Rectal smooth muscle tissue (tissue), 1 donor: ENCODE data around the gene SPACA4.

Experiments used
- H3K27ac ChIP-seq: one replicate; pipeline ENCODE4 v1.7.0; 2013; ENCODE audit warnings: low read depth, low read length, inconsistent platforms
- H3K27me3 ChIP-seq: one replicate; pipeline ENCODE4 v1.7.0; 2013; ENCODE audit warnings: low read length; ENCODE audit not compliant: control insufficient read depth, insufficient read depth
- H3K36me3 ChIP-seq: one replicate; pipeline ENCODE4 v1.7.0; 2013; ENCODE audit warnings: low read length; ENCODE audit not compliant: control insufficient read depth, insufficient read depth
- H3K4me1 ChIP-seq: one replicate; pipeline ENCODE4 v1.7.0; 2013; ENCODE audit warnings: low read length; ENCODE audit not compliant: control insufficient read depth, insufficient read depth
- H3K4me3 ChIP-seq: one replicate; pipeline ENCODE4 v1.7.0; 2013; ENCODE audit warnings: low read length
- H3K9ac ChIP-seq: one replicate; pipeline ENCODE4 v1.7.0; 2013; ENCODE audit warnings: low read length

SPACA4 gene

GRCh38 chr19:48644355-48644754 lies 37.8 kb downstream of the SPACA4 start:
- Histone ChIP-seq H3K4me3 (peak overlapping the region; percentile 76), H3K27ac (no peak overlapping the region), H3K27me3 (no peaks in the 10 kb centered on the region), H3K9ac (no peak overlapping the region), H3K36me3 (no peaks in the 10 kb centered on the region), H3K4me1 (peaks cover 10% of the 10 kb centered on the region)

- Histone ChIP-seq H3K27ac (peak overlapping the region; percentile 86), H3K27me3 (no peaks in the 10 kb centered on the region), H3K36me3 (no peaks in the 10 kb centered on the region), H3K4me1 (peaks cover 10% of the 10 kb centered on the region), H3K9ac (no peak overlapping the region), H3K4me3 (peak overlapping the region; percentile 76)
Measured at GRCh38 chr19:48644839-48645619, 38.5 kb downstream of the SPACA4 start.

- no peak overlapping the region for H3K9ac ChIP-seq
- H3K27me3 ChIP-seq: no peaks in the 10 kb centered on the region
- H3K27ac ChIP-seq: peak overlapping the region; percentile 86
- H3K4me1 ChIP-seq: peaks cover 10% of the 10 kb centered on the region
- H3K36me3 ChIP-seq: no peaks in the 10 kb centered on the region
- peak overlapping the region; percentile 76 for H3K4me3 ChIP-seq
Measured at GRCh38 chr19:48645620-48646000, 39.1 kb downstream of the SPACA4 start.

GRCh38 chr19:48646001-48646721 lies 39.6 kb downstream of the SPACA4 start, which contains the start of gene CA11:
CA11 (minus strand) TSS chr19:48646187; CDS start chr19:48645632, 555 bp downstream.
- Histone ChIP-seq H3K9ac (no peak within 1 kb of the TSS), H3K27ac (peak within 1 kb of the TSS; percentile 86)

GRCh38 chr19:48646722-48647216 lies 40.2 kb downstream of the SPACA4 start:
- Histone ChIP-seq H3K27me3 (no peaks in the 10 kb centered on the region), H3K9ac (no peak overlapping the region), H3K36me3 (no peaks in the 10 kb centered on the region), H3K27ac (peak overlapping the region; percentile 86), H3K4me1 (peaks cover 10% of the 10 kb centered on the region), H3K4me3 (peak overlapping the region; percentile 45)

More at GRCh38 chr19:48646001-48646721, 39.6 kb downstream of the SPACA4 start, which contains the start of gene CA11:
- Histone ChIP-seq H3K4me1 (peaks cover 10% of the 10 kb centered on the region), H3K27me3 (no peaks in the 10 kb centered on the region), H3K36me3 (no peaks in the 10 kb centered on the region), H3K4me3 (peak within 1 kb of the TSS; percentile 76)

- Histone ChIP-seq H3K4me1 (peaks cover 10% of the 10 kb centered on the region), H3K9ac (no peak overlapping the region), H3K27ac (no peak overlapping the region), H3K4me3 (no peak overlapping the region), H3K36me3 (no peaks in the 10 kb centered on the region), H3K27me3 (no peaks in the 10 kb centered on the region)
Measured at GRCh38 chr19:48648134-48648533, 41.6 kb downstream of the SPACA4 start.

- no peak overlapping the region for H3K4me3 ChIP-seq
- H3K27me3 ChIP-seq: no peaks in the 10 kb centered on the region
Measured at GRCh38 chr19:48650974-48651682, 44.6 kb downstream of the SPACA4 start.

GRCh38 chr19:48651683-48652048 lies 45.1 kb downstream of the SPACA4 start:
- Histone ChIP-seq H3K9ac (no peak overlapping the region), H3K4me1 (no peaks in the 10 kb centered on the region), H3K4me3 (no peak overlapping the region), H3K36me3 (no peaks in the 10 kb centered on the region), H3K27me3 (no peaks in the 10 kb centered on the region), H3K27ac (no peak overlapping the region)

More at GRCh38 chr19:48650974-48651682, 44.6 kb downstream of the SPACA4 start:
- Histone ChIP-seq H3K4me1 (no peaks in the 10 kb centered on the region), H3K27ac (no peak overlapping the region), H3K36me3 (no peaks in the 10 kb centered on the region), H3K9ac (no peak overlapping the region)

GRCh38 chr19:48654299-48655059 lies 47.9 kb downstream of the SPACA4 start:
- Histone ChIP-seq H3K36me3 (no peaks in the 10 kb centered on the region), H3K27me3 (no peaks in the 10 kb centered on the region), H3K9ac (no peak overlapping the region), H3K4me3 (no peak overlapping the region), H3K27ac (no peak overlapping the region), H3K4me1 (no peaks in the 10 kb centered on the region)

- Histone ChIP-seq H3K9ac (no peak overlapping the region), H3K4me1 (peaks cover 5% of the 10 kb centered on the region), H3K27me3 (no peaks in the 10 kb centered on the region), H3K4me3 (no peak overlapping the region), H3K27ac (no peak overlapping the region), H3K36me3 (no peaks in the 10 kb centered on the region)
Measured at GRCh38 chr19:48656840-48657474, 50.4 kb downstream of the SPACA4 start.
